ENCODE results near the gene SMAP2.

Gene SMAP2

DNA sequence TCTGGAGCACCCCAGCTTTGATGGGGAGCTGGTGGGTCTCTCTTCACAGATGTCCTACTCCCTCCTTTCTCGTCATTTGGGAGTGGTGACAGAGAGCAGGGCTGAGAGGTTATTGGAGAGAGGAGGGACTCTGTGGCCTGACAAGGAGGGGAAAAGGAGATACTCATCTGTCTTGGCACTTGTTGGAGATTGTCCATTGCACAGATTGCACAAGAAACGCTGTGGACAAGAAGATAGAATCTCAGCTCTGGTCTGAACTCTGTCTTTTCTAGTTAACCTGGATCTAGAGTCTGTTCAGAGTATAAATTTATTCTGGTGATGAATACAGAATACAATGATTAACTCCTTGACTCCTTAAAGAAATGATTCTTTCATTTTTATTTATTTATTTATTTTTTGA, 22.4 kb upstream of the SMAP2 start:
- Histone ChIP-seq H3K4me3 (ENCODE audit: low read depth in 1 of 2, low read length in 2 of 2) (no peak overlapping the region), H3K9ac (ENCODE audit: low read length) (no peak overlapping the region), H3K27ac (ENCODE audit: low read depth, low read length) (no peak overlapping the region), H3K36me3 (ENCODE audit: insufficient read depth, low read length) (no peaks in the 10 kb centered on the region), H3K4me1 (ENCODE audit: insufficient read depth, low read length) (no peaks in the 10 kb centered on the region), H3K9me3 (ENCODE audit: low read length) (no peaks in the 10 kb centered on the region), H3K27me3 (ENCODE audit: control insufficient read depth in 1 of 2, insufficient read depth in 2 of 2, low read length in 2 of 2) (no peaks in the 10 kb centered on the region)

DNA sequence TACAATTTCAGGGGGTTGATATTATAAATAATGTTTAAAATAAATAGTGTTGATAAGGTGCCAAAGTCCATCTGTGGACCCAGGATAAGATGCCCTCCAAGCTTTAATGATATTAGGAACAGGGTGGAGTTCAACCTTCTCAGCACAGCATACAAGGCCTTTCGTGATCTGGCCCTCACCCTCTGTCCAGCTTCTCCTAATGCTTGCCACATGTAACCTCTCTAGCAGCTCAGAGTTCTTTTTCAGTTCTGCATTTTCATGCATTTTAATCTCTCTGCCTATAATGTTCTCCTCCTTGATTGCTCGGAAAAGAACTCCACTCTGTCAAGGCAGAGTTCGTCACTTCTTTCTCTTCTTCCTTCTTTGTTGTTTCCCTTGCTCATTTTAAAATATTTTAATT, 21.4 kb upstream of the SMAP2 start:
- Histone ChIP-seq H3K9me3 (ENCODE audit: low read length) (no peaks in the 10 kb centered on the region), H3K27ac (ENCODE audit: low read depth, low read length) (no peak overlapping the region), H3K27me3 (ENCODE audit: control insufficient read depth in 1 of 2, insufficient read depth in 2 of 2, low read length in 2 of 2) (no peaks in the 10 kb centered on the region), H3K36me3 (ENCODE audit: insufficient read depth, low read length) (no peaks in the 10 kb centered on the region), H3K4me3 (ENCODE audit: low read depth in 1 of 2, low read length in 2 of 2) (no peak overlapping the region), H3K4me1 (ENCODE audit: insufficient read depth, low read length) (no peaks in the 10 kb centered on the region), H3K9ac (ENCODE audit: low read length) (no peak overlapping the region)

DNA sequence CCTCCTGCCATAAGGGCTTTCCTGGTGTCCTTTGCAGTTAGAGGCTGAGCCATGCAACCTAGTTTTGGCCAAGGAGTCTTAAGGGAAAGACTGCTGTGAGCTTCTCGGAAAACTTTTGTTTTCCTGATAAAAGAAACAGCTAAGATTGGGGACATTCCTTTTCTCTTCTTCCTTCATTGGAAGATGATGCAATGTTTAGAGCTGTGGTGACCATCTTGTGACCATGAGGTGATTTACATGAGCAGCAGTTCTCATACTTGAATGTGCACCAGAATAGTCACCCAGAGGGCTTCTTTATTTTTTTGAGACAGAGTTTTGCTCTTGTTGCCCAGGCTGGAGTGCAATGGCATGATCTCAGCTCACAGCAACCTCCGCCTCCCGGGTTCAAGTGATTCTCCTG, 20.4 kb upstream of the SMAP2 start:
- Histone ChIP-seq H3K4me3 (ENCODE audit: low read depth in 1 of 2, low read length in 2 of 2) (no peak overlapping the region), H3K9ac (ENCODE audit: low read length) (no peak overlapping the region), H3K4me1 (ENCODE audit: insufficient read depth, low read length) (no peaks in the 10 kb centered on the region), H3K27me3 (ENCODE audit: control insufficient read depth in 1 of 2, insufficient read depth in 2 of 2, low read length in 2 of 2) (no peaks in the 10 kb centered on the region), H3K27ac (ENCODE audit: low read depth, low read length) (no peak overlapping the region), H3K36me3 (ENCODE audit: insufficient read depth, low read length) (no peaks in the 10 kb centered on the region), H3K9me3 (ENCODE audit: low read length) (no peaks in the 10 kb centered on the region)

GRCh38 chr1:40357625-40358024, 15.9 kb upstream of the SMAP2 start:
- H3K4me3 ChIP-seq (ENCODE audit: low read depth in 1 of 2, low read length in 2 of 2): no peak overlapping the region
- no peaks in the 10 kb centered on the region for H3K27me3 ChIP-seq (ENCODE audit: control insufficient read depth in 1 of 2, insufficient read depth in 2 of 2, low read length in 2 of 2)
- no peaks in the 10 kb centered on the region for H3K36me3 ChIP-seq (ENCODE audit: insufficient read depth, low read length)
- no peak overlapping the region for H3K27ac ChIP-seq (ENCODE audit: low read depth, low read length)
- H3K9me3 ChIP-seq (ENCODE audit: low read length): no peaks in the 10 kb centered on the region
- peaks cover 6% of the 10 kb centered on the region for H3K4me1 ChIP-seq (ENCODE audit: insufficient read depth, low read length)
- H3K9ac ChIP-seq (ENCODE audit: low read length): no peak overlapping the region

GRCh38 chr1:40360631-40361030, 12.9 kb upstream of the SMAP2 start:
- Histone ChIP-seq H3K9ac (ENCODE audit: low read length) (no peak overlapping the region), H3K9me3 (ENCODE audit: low read length) (no peaks in the 10 kb centered on the region), H3K27ac (ENCODE audit: low read depth, low read length) (no peak overlapping the region), H3K4me3 (ENCODE audit: low read depth in 1 of 2, low read length in 2 of 2) (no peak overlapping the region), H3K27me3 (ENCODE audit: control insufficient read depth in 1 of 2, insufficient read depth in 2 of 2, low read length in 2 of 2) (no peaks in the 10 kb centered on the region), H3K4me1 (ENCODE audit: insufficient read depth, low read length) (peaks cover 6% of the 10 kb centered on the region), H3K36me3 (ENCODE audit: insufficient read depth, low read length) (no peaks in the 10 kb centered on the region)

DNA sequence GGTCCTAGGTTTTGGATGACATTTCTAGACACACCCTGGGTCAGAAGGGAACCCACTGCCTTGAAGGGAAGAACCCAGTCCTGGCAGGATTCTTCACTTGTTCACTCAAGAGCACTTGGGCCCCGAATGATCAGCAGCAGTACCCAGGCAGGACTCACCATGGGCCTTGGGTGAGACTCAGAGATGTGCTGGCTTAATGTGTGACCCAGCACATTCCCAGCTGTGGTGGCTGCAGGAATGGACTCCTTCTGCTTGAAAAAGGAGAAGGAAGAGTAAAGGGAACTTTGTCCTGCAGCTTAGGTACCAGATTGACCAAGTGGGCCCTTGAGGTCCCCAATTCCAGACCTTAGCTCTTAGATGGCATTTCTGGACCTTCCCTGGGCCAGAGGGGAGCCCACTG, 12.3 kb upstream of the SMAP2 start:
- peaks cover 6% of the 10 kb centered on the region for H3K4me1 ChIP-seq (ENCODE audit: insufficient read depth, low read length)
- H3K36me3 ChIP-seq (ENCODE audit: insufficient read depth, low read length): no peaks in the 10 kb centered on the region
- no peaks in the 10 kb centered on the region for H3K9me3 ChIP-seq (ENCODE audit: low read length)
- H3K27me3 ChIP-seq (ENCODE audit: control insufficient read depth in 1 of 2, insufficient read depth in 2 of 2, low read length in 2 of 2): no peaks in the 10 kb centered on the region
- H3K9ac ChIP-seq (ENCODE audit: low read length): no peak overlapping the region
- no peak overlapping the region for H3K27ac ChIP-seq (ENCODE audit: low read depth, low read length)
- H3K4me3 ChIP-seq (ENCODE audit: low read depth in 1 of 2, low read length in 2 of 2): no peak overlapping the region

DNA sequence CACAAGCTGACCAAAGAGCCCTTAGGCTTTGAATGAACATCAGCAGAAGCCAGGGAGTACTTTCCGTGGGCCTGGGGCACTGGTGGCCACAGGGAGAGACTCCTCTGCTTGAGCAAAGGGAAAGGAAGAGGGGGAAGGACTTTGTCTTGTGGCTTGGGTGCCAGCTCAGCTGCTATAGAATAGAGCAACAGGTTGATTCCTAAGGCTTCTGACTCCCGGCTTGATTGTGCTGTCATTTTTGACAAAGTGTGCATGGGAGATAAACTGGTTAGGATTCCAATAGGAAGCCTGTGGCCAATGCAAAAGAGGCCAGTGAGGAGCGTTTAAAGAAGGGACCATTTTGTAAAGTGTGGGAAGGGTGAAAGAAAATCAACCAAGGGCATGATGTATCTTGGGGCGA, 11.9 kb upstream of the SMAP2 start:
- Histone ChIP-seq H3K27me3 (ENCODE audit: control insufficient read depth in 1 of 2, insufficient read depth in 2 of 2, low read length in 2 of 2) (no peaks in the 10 kb centered on the region), H3K36me3 (ENCODE audit: insufficient read depth, low read length) (no peaks in the 10 kb centered on the region), H3K9ac (ENCODE audit: low read length) (no peak overlapping the region), H3K4me1 (ENCODE audit: insufficient read depth, low read length) (peaks cover 6% of the 10 kb centered on the region), H3K27ac (ENCODE audit: low read depth, low read length) (no peak overlapping the region), H3K9me3 (ENCODE audit: low read length) (no peaks in the 10 kb centered on the region), H3K4me3 (ENCODE audit: low read depth in 1 of 2, low read length in 2 of 2) (no peak overlapping the region)

- Histone ChIP-seq H3K4me3 (ENCODE audit: low read depth in 1 of 2, low read length in 2 of 2) (no peak overlapping the region), H3K27me3 (ENCODE audit: control insufficient read depth in 1 of 2, insufficient read depth in 2 of 2, low read length in 2 of 2) (no peaks in the 10 kb centered on the region), H3K4me1 (ENCODE audit: insufficient read depth, low read length) (peaks cover 6% of the 10 kb centered on the region), H3K36me3 (ENCODE audit: insufficient read depth, low read length) (no peaks in the 10 kb centered on the region), H3K27ac (ENCODE audit: low read depth, low read length) (no peak overlapping the region), H3K9me3 (ENCODE audit: low read length) (no peaks in the 10 kb centered on the region), H3K9ac (ENCODE audit: low read length) (no peak overlapping the region)
These were observed 11.3 kb upstream of the SMAP2 start for GRCh38 chr1:40362199-40362598.

- Histone ChIP-seq H3K27me3 (ENCODE audit: control insufficient read depth in 1 of 2, insufficient read depth in 2 of 2, low read length in 2 of 2) (no peaks in the 10 kb centered on the region), H3K9me3 (ENCODE audit: low read length) (no peaks in the 10 kb centered on the region), H3K27ac (ENCODE audit: low read depth, low read length) (no peak overlapping the region), H3K4me1 (ENCODE audit: insufficient read depth, low read length) (peaks cover 6% of the 10 kb centered on the region), H3K4me3 (ENCODE audit: low read depth in 1 of 2, low read length in 2 of 2) (no peak overlapping the region), H3K36me3 (ENCODE audit: insufficient read depth, low read length) (no peaks in the 10 kb centered on the region), H3K9ac (ENCODE audit: low read length) (no peak overlapping the region)
These were observed 10.8 kb upstream of the SMAP2 start for GRCh38 chr1:40362699-40363098.

DNA sequence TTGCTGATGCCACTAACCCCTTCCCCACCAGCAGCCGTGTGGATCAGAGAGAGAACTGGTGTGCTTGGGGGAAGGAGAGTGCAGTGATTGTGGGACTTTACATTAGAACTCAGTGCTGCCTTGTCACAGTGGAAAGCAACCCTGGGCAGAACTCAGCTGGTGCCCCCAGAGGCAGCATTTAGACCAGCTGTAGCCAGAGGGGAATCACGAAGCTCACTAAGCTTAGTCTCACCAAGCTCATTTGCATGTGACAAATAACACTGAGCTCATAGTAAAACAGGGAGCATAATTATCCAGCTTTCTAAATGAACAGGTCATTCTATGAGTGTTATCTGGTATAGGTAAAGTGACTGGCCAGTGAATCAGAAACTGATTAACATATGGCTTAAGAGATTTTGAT, 9.8 kb upstream of the SMAP2 start:
- H3K27ac ChIP-seq (ENCODE audit: low read depth, low read length): no peak overlapping the region
- H3K9ac ChIP-seq (ENCODE audit: low read length): no peak overlapping the region
- peaks cover 6% of the 10 kb centered on the region for H3K4me1 ChIP-seq (ENCODE audit: insufficient read depth, low read length)
- no peaks in the 10 kb centered on the region for H3K36me3 ChIP-seq (ENCODE audit: insufficient read depth, low read length)
- H3K9me3 ChIP-seq (ENCODE audit: low read length): no peaks in the 10 kb centered on the region
- no peak overlapping the region for H3K4me3 ChIP-seq (ENCODE audit: low read depth in 1 of 2, low read length in 2 of 2)
- no peaks in the 10 kb centered on the region for H3K27me3 ChIP-seq (ENCODE audit: control insufficient read depth in 1 of 2, insufficient read depth in 2 of 2, low read length in 2 of 2)

GRCh38 chr1:40371707-40372258, 1.7 kb upstream of the SMAP2 start:
- Histone ChIP-seq H3K27ac (ENCODE audit: low read depth, low read length) (no peak overlapping the region), H3K9ac (ENCODE audit: low read length) (no peak overlapping the region), H3K9me3 (ENCODE audit: low read length) (no peaks in the 10 kb centered on the region), H3K4me3 (ENCODE audit: low read depth in 1 of 2, low read length in 2 of 2) (no peak overlapping the region), H3K36me3 (ENCODE audit: insufficient read depth, low read length) (no peaks in the 10 kb centered on the region), H3K27me3 (ENCODE audit: control insufficient read depth in 1 of 2, insufficient read depth in 2 of 2, low read length in 2 of 2) (no peaks in the 10 kb centered on the region), H3K4me1 (ENCODE audit: insufficient read depth, low read length) (peaks cover 4% of the 10 kb centered on the region)

GRCh38 chr1:40372658-40373322, 737 bp upstream of the SMAP2 start:
- Histone ChIP-seq H3K9ac (ENCODE audit: low read length) (no peak overlapping the region), H3K4me1 (ENCODE audit: insufficient read depth, low read length) (peaks cover 4% of the 10 kb centered on the region), H3K9me3 (ENCODE audit: low read length) (no peaks in the 10 kb centered on the region), H3K36me3 (ENCODE audit: insufficient read depth, low read length) (no peaks in the 10 kb centered on the region), H3K27me3 (ENCODE audit: control insufficient read depth in 1 of 2, insufficient read depth in 2 of 2, low read length in 2 of 2) (no peaks in the 10 kb centered on the region), H3K4me3 (ENCODE audit: low read depth in 1 of 2, low read length in 2 of 2) (peak overlapping the region; percentile 32 to 81), H3K27ac (ENCODE audit: low read depth, low read length) (no peak overlapping the region)

Data from muscle layer of colon (tissue), 2 donors.